Measurements from ENCODE around the gene TMBIM1.

Gene TMBIM1

GRCh38 chr2:218319813-218320365 is 27.6 kb upstream of the TMBIM1 start:
- no peak overlapping the region for H3K27ac ChIP-seq (ENCODE audit: low read length)
- peaks cover 8% of the 10 kb centered on the region for H3K4me1 ChIP-seq (ENCODE audit: low read length)
- no peaks in the 10 kb centered on the region for H3K9me3 ChIP-seq (ENCODE audit: insufficient read depth, low read length)
- H4K20me1 ChIP-seq (ENCODE audit: insufficient read depth, low read length): no peaks in the 10 kb centered on the region
- no peak overlapping the region for H3K4me3 ChIP-seq (ENCODE audit: low read length)
- H2AFZ ChIP-seq (ENCODE audit: low read depth, low read length): no peak overlapping the region
- TF ChIP-seq CTCF (IDR thresholded peaks at IDR 0.05; ENCODE audit: low read depth, low read length) (no peak), EZH2phosphoT487 (IDR thresholded peaks at IDR 0.05; ENCODE audit: low read depth) (no peak)
- no peaks in the 10 kb centered on the region for H3K36me3 ChIP-seq (replicated peaks; ENCODE audit: low read depth, low read length)
- H3K9ac ChIP-seq (ENCODE audit: low read length): no peak overlapping the region
- no peak overlapping the region for H3K4me2 ChIP-seq (ENCODE audit: low read length)
- H3K27me3 ChIP-seq (ENCODE audit: low read depth, low read length): 0 out of 2 replicates have a peak, but pooled peaks cover 2% of the 10 kb centered on the region
- H3K79me2 ChIP-seq (ENCODE audit: low read length): no peaks in the 10 kb centered on the region

- Histone ChIP-seq H3K4me3 (ENCODE audit: low read length) (no peak overlapping the region), H4K20me1 (ENCODE audit: insufficient read depth, low read length) (no peaks in the 10 kb centered on the region), H3K79me2 (ENCODE audit: low read length) (no peaks in the 10 kb centered on the region), H3K4me2 (ENCODE audit: low read length) (no peak overlapping the region), H3K9me3 (ENCODE audit: insufficient read depth, low read length) (no peaks in the 10 kb centered on the region), H2AFZ (ENCODE audit: low read depth, low read length) (no peak overlapping the region), H3K36me3 (replicated peaks; ENCODE audit: low read depth, low read length) (no peaks in the 10 kb centered on the region), H3K27me3 (ENCODE audit: low read depth, low read length) (no peaks in the 10 kb centered on the region), H3K4me1 (ENCODE audit: low read length) (peaks cover 5% of the 10 kb centered on the region), H3K27ac (ENCODE audit: low read length) (no peak overlapping the region), H3K9ac (ENCODE audit: low read length) (no peak overlapping the region)
- no peak for TF ChIP-seq CTCF (IDR thresholded peaks at IDR 0.05; ENCODE audit: low read depth, low read length)
- no peak for TF ChIP-seq EZH2phosphoT487 (IDR thresholded peaks at IDR 0.05; ENCODE audit: low read depth)
Measured at GRCh38 chr2:218318241-218318640, 25.9 kb upstream of the TMBIM1 start.

- peaks cover 5% of the 10 kb centered on the region for H3K4me1 ChIP-seq (ENCODE audit: low read length)
- no peaks in the 10 kb centered on the region for H4K20me1 ChIP-seq (ENCODE audit: insufficient read depth, low read length)
- H3K9ac ChIP-seq (ENCODE audit: low read length): no peak overlapping the region
- H3K9me3 ChIP-seq (ENCODE audit: insufficient read depth, low read length): no peaks in the 10 kb centered on the region
- no peak overlapping the region for H3K4me3 ChIP-seq (ENCODE audit: low read length)
- H3K4me2 ChIP-seq (ENCODE audit: low read length): no peak overlapping the region
- no peak overlapping the region for H2AFZ ChIP-seq (ENCODE audit: low read depth, low read length)
- no peak overlapping the region for H3K27ac ChIP-seq (ENCODE audit: low read length)
- H3K79me2 ChIP-seq (ENCODE audit: low read length): no peaks in the 10 kb centered on the region
- no peaks in the 10 kb centered on the region for H3K27me3 ChIP-seq (ENCODE audit: low read depth, low read length)
- no peak for TF ChIP-seq CTCF (IDR thresholded peaks at IDR 0.05; ENCODE audit: low read depth, low read length)
- no peak for TF ChIP-seq EZH2phosphoT487 (IDR thresholded peaks at IDR 0.05; ENCODE audit: low read depth)
- no peaks in the 10 kb centered on the region for H3K36me3 ChIP-seq (replicated peaks; ENCODE audit: low read depth, low read length)
Measured at GRCh38 chr2:218317835-218318234, 25.5 kb upstream of the TMBIM1 start.

GRCh38 chr2:218317303-218317630 is 25.0 kb upstream of the TMBIM1 start:
- no peak overlapping the region for H2AFZ ChIP-seq (ENCODE audit: low read depth, low read length)
- no peak overlapping the region for H3K9ac ChIP-seq (ENCODE audit: low read length)
- H3K36me3 ChIP-seq (replicated peaks; ENCODE audit: low read depth, low read length): no peaks in the 10 kb centered on the region
- no peak overlapping the region for H3K4me2 ChIP-seq (ENCODE audit: low read length)
- no peaks in the 10 kb centered on the region for H3K79me2 ChIP-seq (ENCODE audit: low read length)
- H3K9me3 ChIP-seq (ENCODE audit: insufficient read depth, low read length): no peaks in the 10 kb centered on the region
- no peaks in the 10 kb centered on the region for H4K20me1 ChIP-seq (ENCODE audit: insufficient read depth, low read length)
- no peak overlapping the region for H3K27ac ChIP-seq (ENCODE audit: low read length)
- peaks cover 5% of the 10 kb centered on the region for H3K4me1 ChIP-seq (ENCODE audit: low read length)
- H3K4me3 ChIP-seq (ENCODE audit: low read length): no peak overlapping the region
- TF ChIP-seq CTCF (IDR thresholded peaks at IDR 0.05; ENCODE audit: low read depth, low read length) (no peak), EZH2phosphoT487 (IDR thresholded peaks at IDR 0.05; ENCODE audit: low read depth) (no peak)
- H3K27me3 ChIP-seq (ENCODE audit: low read depth, low read length): no peaks in the 10 kb centered on the region

Data from OCI-LY3 (cell line).